SU-DHL-6 (cell line): ENCODE measurements around the gene CELF5.
"Not testable (repeated sequence)": the region's sequence is repeated elsewhere in the genome, so short reads cannot be mapped to it uniquely, and the experiment has no call there.

ENCODE experiments used
- H2AFZ ChIP-seq: fragments of 200-600 bp; sonication (generic); 2 replicates; pipeline ENCODE4 v1.6.1; 2014; ENCODE audit warnings: low read depth, mild to moderate bottlenecking, moderate library complexity, mixed read lengths, antibody characterized with exemption, low read length; ENCODE audit not compliant: severe bottlenecking
- H3F3A ChIP-seq: fragments of 200-600 bp; shearing (Covaris generic); 2 replicates; pipeline ENCODE4 v1.6.0; 2016; ENCODE audit warnings: antibody characterized with exemption, mild to moderate bottlenecking; ENCODE audit not compliant: insufficient read depth
- H3K27ac ChIP-seq: fragments of 200-600 bp; sonication (generic); 2 replicates; pipeline ENCODE4 v1.5.1; 2016; ENCODE audit warnings: low read depth, mild to moderate bottlenecking, low read length, moderate library complexity, mixed read lengths
- H3K27me3 ChIP-seq: fragments of 200-600 bp; sonication (generic), shearing (Covaris generic); 2 replicates; pipeline ENCODE4 v1.6.0; 2014; ENCODE audit warnings: mild to moderate bottlenecking, low read length
- H3K36me3 ChIP-seq: fragments of 200-600 bp; sonication (generic); 2 replicates; pipeline ENCODE4 v1.6.1; 2014; ENCODE audit warnings: mild to moderate bottlenecking, low read length, mixed read lengths
- H3K4me2 ChIP-seq: fragments of 300-600, 200-600 bp; shearing (Covaris generic), sonication (generic); 2 replicates; pipeline ENCODE4 v1.6.0; 2014; ENCODE audit warnings: low read length, low read depth, mild to moderate bottlenecking; ENCODE audit not compliant: poor library complexity, severe bottlenecking
- H3K4me3 ChIP-seq: fragments of 200-600 bp; sonication (generic); 2 replicates; pipeline ENCODE4 v1.5.1; 2014; ENCODE audit warnings: antibody characterized with exemption, low read length, mild to moderate bottlenecking, mixed read lengths; ENCODE audit not compliant: insufficient read depth, poor library complexity, severe bottlenecking
- H3K79me2 ChIP-seq: fragments of 200-600 bp; sonication (generic); 2 replicates; pipeline ENCODE4 v1.6.1; 2014; ENCODE audit warnings: mild to moderate bottlenecking, low read length, moderate library complexity; ENCODE audit not compliant: insufficient read depth
- H3K9ac ChIP-seq: fragments of 200-600 bp; sonication (generic); 2 replicates; pipeline ENCODE4 v1.7.0; 2014; ENCODE audit warnings: mild to moderate bottlenecking, low read length
- H3K9me2 ChIP-seq: fragments of 200-600 bp; sonication (generic); replicated peaks from 2 replicates; pipeline ENCODE4 v1.6.1; 2014; ENCODE audit warnings: low read length; ENCODE audit not compliant: insufficient read depth
- H3K9me3 ChIP-seq: fragments of 200-600 bp; sonication (generic); 2 replicates; pipeline ENCODE4 v1.6.1; 2014; ENCODE audit warnings: low read length, mixed read lengths; ENCODE audit not compliant: insufficient read depth
- H4K20me1 ChIP-seq: fragments of 200-600 bp; sonication (generic); 2 replicates; pipeline ENCODE4 v1.6.1; 2014; ENCODE audit warnings: low read depth, mild to moderate bottlenecking, antibody characterized with exemption, low read length, moderate library complexity, mixed read lengths
- EZH2phosphoT487 ChIP-seq: fragments of 200-600 bp; sonication (generic), shearing (Covaris generic); conservative IDR thresholded peaks from 2 replicates; pipeline ENCODE4 v1.6.1; 2018; ENCODE audit warnings: mild to moderate bottlenecking, antibody characterized with exemption, low read length, moderate library complexity, mixed read lengths
- TF ChIP-seq, protein P1 (sequence below): fragments of 200-600 bp; sonication (generic); IDR thresholded peaks from one replicate; pipeline ENCODE4 v1.5.1; 2017; ENCODE audit warnings: antibody characterized with exemption, mild to moderate bottlenecking, low read length, moderate library complexity; ENCODE audit not compliant: insufficient read depth, poor library complexity, severe bottlenecking

The CELF5 gene

DNA sequence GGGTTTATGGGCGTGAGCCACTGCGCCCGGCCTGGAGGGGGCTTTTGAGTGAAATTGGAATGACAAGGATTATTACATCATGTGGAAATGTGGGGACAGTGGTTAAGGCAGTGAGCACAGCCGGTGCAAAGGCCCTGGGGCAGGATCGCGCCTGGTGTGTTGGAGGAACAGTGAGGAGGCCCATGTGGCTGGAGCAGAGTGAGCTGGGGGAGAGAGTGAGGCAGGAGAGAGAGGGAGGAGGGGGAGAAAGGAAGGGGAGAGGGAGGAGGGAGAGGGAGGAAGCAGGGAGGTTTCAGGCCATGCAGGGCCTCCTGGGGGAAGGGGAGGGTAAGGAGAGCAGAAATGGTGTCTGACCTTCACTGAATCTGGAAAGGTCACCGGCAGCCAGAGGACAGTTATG lies 11.3 kb upstream of the CELF5 start:
- Histone ChIP-seq H3K4me3 (no peak overlapping the region), H3K9me3 (no peaks in the 10 kb centered on the region), H3K9me2 (no peaks in the 10 kb centered on the region), H3K36me3 (no peaks in the 10 kb centered on the region), H3K27me3 (no peaks in the 10 kb centered on the region), H2AFZ (no peak overlapping the region), H3K4me2 (no peak overlapping the region), H3K27ac (no peak overlapping the region), H3K9ac (no peak overlapping the region), H3F3A (no peaks in the 10 kb centered on the region), H3K79me2 (no peaks in the 10 kb centered on the region), H4K20me1 (no peaks in the 10 kb centered on the region)
- TF ChIP-seq EZH2phosphoT487, result no peak
- TF ChIP-seq, protein P1, sequence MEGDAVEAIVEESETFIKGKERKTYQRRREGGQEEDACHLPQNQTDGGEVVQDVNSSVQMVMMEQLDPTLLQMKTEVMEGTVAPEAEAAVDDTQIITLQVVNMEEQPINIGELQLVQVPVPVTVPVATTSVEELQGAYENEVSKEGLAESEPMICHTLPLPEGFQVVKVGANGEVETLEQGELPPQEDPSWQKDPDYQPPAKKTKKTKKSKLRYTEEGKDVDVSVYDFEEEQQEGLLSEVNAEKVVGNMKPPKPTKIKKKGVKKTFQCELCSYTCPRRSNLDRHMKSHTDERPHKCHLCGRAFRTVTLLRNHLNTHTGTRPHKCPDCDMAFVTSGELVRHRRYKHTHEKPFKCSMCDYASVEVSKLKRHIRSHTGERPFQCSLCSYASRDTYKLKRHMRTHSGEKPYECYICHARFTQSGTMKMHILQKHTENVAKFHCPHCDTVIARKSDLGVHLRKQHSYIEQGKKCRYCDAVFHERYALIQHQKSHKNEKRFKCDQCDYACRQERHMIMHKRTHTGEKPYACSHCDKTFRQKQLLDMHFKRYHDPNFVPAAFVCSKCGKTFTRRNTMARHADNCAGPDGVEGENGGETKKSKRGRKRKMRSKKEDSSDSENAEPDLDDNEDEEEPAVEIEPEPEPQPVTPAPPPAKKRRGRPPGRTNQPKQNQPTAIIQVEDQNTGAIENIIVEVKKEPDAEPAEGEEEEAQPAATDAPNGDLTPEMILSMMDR, result no peak

- Histone ChIP-seq H3K9ac (no peak overlapping the region), H3K9me2 (no peaks in the 10 kb centered on the region), H4K20me1 (no peaks in the 10 kb centered on the region), H3F3A (no peaks in the 10 kb centered on the region), H3K27ac (no peak overlapping the region), H3K36me3 (no peaks in the 10 kb centered on the region), H3K4me3 (no peak overlapping the region), H3K9me3 (no peaks in the 10 kb centered on the region), H3K79me2 (no peaks in the 10 kb centered on the region), H3K4me2 (no peak overlapping the region), H3K27me3 (no peaks in the 10 kb centered on the region), H2AFZ (no peak overlapping the region)
- TF ChIP-seq EZH2phosphoT487, result no peak
- TF ChIP-seq, protein P1, result no peak
Observed at GRCh38 chr19:3216874-3217273, 7.6 kb upstream of the CELF5 start.

- H3K9me2 ChIP-seq, result no peaks in the 10 kb centered on the region
- H3K9ac ChIP-seq, result no peak overlapping the region
- no peak overlapping the region for H3K4me2 ChIP-seq
- no peak overlapping the region for H3K27ac ChIP-seq
- no peaks in the 10 kb centered on the region for H3K79me2 ChIP-seq
- no peaks in the 10 kb centered on the region for H3K9me3 ChIP-seq
- H4K20me1 ChIP-seq, result no peaks in the 10 kb centered on the region
- H3K4me3 ChIP-seq, result no peak overlapping the region
- TF ChIP-seq, protein P1, result no peak
- no peak for TF ChIP-seq EZH2phosphoT487
- no peaks in the 10 kb centered on the region for H3K36me3 ChIP-seq
- H2AFZ ChIP-seq, result no peak overlapping the region
- no peaks in the 10 kb centered on the region for H3F3A ChIP-seq
- H3K27me3 ChIP-seq, result no peaks in the 10 kb centered on the region
Observed at GRCh38 chr19:3220576-3220975, 3.9 kb upstream of the CELF5 start.

DNA sequence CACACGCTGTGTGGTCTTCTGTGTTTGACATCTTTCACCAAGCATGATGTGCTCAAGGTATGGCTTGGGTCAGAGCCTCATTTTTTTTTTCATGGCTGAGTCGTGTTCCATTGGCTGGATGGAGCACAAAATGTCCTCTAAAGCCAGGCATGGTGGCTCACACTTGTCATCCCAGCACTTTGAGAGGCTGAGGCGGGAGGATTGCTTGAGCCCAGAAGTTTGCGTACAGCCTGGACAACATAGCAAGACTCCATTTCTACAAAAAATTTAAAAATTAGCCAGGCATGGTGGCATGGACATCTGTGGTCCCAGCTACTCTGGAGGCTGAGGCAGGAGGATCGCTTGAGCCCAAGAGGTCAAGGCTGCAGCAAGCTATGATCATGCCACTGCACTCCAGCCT lies 2.9 kb upstream of the CELF5 start:
- not testable (repeated sequence) for H3K27me3 ChIP-seq, H2AFZ ChIP-seq, H3K4me2 ChIP-seq, H3K9ac ChIP-seq, H3K9me2 ChIP-seq, H3K36me3 ChIP-seq, H3F3A ChIP-seq, H3K4me3 ChIP-seq, H3K9me3 ChIP-seq, H3K27ac ChIP-seq, H3K79me2 ChIP-seq, H4K20me1 ChIP-seq
